Activated effector memory CD4-positive, alpha-beta T cell treated with Interleukin-2 at 50 U/mL for 16 hours (primary cell): ENCODE measurements around the gene ZNF789.

ENCODE experiments used
- DNase-seq: peaks from one replicate; pipeline ENCODE4 v3.0.0-alpha.2; 2020

Gene ZNF789

GRCh38 chr7:99514050-99514449 lies 41.4 kb downstream of the ZNF789 start:
- DNase-seq, result no peak

- DNase-seq, result no peak
Observed at GRCh38 chr7:99521399-99521798, 48.7 kb downstream of the ZNF789 start.

GRCh38 chr7:99525713-99526440 lies 53.2 kb downstream of the ZNF789 start:
- no peak for DNase-seq

GRCh38 chr7:99531354-99531765 lies 58.7 kb downstream of the ZNF789 start:
- no peak for DNase-seq

GRCh38 chr7:99535667-99536066 lies 63.0 kb downstream of the ZNF789 start:
- no peak for DNase-seq
